Measurements from ENCODE around the gene CDK11A.

GRCh38 chr1:1703796-1704195, 20.4 kb downstream of the CDK11A start:
- TF ChIP-seq EZH2 (IDR thresholded peaks at IDR 0.05): no peak
- TF ChIP-seq POLR2AphosphoS5 (IDR thresholded peaks at IDR 0.05; ENCODE audit: borderline replicate concordance, low read depth, low read length): no peak
- no peak for TF ChIP-seq FOXP2 (optimal IDR thresholded peaks at IDR 0.05; ENCODE audit: control extremely low read depth, extremely low read length, insufficient read depth)

Data from SK-N-MC (cell line).